Activated naive CD4-positive, alpha-beta T cell treated with anti-CD3 and anti-CD28 coated beads, Interleukin-2, amount 50 U/mL, for 16 hours (primary cell): Measurements from ENCODE around the gene PSAP.
A peak's percentile ranks its signal among the peaks of the same experiment; 100 is the strongest.
"Not testable (repeated sequence)": the region's sequence is repeated elsewhere in the genome, so short reads cannot be mapped to it uniquely, and the experiment has no call there.

ENCODE experiments used
- DNase-seq: peaks from one replicate; pipeline ENCODE4 v3.0.0-alpha.2; 2020

The PSAP gene

DNA sequence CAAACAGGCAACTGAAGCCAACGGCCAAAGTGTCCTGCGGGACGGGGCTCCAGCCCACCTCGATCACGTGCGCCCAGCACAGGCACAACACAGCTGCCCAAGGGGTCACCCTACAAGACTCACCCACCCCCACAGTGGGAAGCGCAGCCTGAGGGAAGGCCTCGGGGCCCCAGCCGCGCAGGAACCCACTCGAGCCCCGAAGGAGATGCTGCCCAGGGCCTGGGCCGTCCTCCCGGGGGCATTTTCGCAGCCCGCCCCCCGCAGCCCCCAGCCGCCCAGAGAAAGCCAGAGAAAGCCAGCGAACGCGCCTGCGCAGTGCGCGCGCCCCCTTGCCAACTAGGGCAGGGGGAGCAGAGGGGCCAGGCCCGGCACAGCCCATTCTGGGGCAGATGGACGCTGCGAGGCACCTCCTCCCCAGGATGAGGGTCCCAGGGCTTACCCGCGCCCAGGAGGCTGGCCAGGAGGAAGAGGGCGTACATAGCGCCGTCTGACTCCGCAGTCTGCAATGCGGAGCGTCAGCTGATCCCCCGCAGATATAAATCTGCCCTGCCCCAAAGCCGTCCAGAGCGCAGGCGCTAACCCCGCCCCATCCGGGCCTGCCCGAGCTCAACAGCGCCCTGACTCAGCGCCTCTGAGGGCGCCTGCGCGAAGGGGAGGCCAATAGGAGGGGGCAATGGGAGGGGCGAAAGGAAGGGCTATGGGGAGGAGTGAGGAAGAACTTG is at the start of gene PSAP:
PSAP (minus strand) TSS at position 509 of the 722 bp plus-strand sequence; CDS start at position 479, 30 bp downstream.
- peak; percentile 100 for DNase-seq

DNA sequence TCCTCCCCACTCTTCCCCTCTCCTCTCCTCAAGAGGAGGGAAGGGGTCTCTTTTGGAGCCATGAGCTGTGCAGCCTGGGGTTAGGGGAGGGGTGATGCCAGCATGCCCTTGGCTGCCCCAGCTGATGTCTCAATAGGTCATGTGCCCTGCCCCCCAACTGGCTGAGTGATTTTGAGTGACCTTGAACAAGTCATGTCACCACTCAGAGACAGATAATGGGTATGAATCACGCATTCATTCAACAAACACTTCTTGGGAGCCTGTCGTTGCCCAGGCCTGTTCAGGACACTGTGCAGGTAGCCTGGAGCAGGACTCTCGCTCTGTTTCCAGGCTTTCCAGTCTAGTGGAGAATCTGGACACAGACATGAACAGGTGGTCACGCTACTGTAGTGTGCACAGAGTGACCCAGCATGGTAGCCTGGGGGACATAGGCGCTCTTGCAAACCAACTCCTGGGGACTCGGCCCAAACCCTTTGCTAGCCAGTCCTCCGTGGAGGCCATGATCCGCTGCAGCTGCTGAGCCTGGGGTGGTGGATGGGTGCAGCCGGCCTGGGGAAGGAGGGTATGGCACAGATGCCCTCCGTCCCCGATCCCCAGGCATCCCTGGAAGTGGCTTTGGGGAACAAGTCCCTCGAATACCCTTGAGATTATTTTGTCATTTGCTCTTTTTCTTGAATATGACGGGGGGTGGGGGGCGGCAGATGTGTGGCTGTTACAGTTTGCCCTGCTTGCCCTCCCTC is 49.6 kb upstream of the PSAP start:
- DNase-seq = no peak

DNA sequence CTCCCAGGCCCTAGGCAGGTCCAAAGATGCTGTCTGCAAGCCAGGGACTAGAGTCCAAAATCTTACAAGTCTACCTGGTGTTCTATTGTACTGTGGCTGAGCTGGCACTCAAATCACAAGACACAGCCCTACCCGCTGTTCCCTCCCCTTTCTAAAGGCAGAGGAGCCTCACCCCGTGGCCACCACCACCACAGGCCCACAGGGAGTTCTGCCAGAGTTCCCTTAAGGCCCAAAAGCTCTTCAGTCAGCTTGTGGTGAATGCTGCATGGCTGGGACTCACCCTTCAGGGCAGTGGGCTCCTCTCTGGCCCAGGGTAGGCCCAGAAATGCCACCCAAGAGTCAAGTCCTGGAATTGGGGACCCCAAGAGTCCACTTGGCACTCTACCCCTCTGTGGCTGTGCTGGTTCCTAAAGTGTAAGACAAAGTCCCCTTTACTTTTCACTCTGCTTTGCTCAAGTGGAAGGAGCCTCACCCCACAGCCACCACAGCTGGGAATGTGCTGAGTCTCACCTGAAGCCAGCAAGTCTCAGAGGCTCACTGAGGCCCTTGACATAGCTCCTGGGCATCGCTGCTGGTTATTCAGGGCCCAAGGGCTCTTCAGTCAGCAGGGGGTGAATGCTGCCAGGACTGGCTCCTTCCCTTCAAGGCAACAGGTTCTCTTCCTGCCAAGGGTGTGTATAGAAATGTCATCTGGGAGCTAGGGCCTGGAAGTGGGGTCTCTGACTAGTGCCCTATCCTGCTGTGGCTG is 48.8 kb upstream of the PSAP start:
- DNase-seq = no peak

DNA sequence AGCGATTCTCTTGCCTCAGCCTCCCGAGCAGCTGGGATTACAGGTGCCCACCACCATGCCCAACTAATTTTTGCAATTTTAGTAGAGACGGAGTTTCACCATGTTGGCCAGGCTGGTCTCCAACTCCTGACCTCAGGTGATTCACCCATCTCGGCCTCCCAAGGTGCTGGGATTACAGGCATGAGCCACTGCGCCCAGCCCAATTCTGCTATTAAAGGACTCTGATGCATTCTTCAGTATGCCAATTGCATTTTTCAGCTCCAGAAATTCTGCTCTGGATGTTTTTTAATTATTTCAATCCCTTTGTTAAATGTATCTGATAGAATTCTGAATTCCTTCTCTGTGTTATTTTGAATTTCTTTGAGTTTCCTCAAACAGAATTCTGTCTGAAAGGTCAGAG is 47.3 kb upstream of the PSAP start:
- not testable (repeated sequence) for DNase-seq

DNA sequence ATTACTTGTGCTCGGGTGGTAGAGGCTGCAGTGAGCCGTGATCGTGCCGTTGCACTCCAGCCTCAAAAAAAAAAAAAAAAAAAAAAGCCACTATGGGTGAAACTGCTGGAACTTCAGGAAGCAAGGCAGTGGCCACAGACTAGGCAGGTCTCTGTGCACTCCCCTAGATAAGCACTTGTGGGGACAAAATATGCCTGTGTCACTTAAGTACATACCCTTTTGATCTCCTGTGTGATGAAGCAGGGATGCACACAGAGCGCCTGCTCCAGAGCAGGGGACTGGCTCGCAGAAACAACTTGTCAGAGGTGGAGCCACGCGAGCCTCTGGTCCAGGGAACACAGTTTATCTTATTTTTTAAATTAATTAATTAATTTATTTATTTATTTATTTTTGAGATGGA is 42.9 kb upstream of the PSAP start:
- DNase-seq = no peak

DNA sequence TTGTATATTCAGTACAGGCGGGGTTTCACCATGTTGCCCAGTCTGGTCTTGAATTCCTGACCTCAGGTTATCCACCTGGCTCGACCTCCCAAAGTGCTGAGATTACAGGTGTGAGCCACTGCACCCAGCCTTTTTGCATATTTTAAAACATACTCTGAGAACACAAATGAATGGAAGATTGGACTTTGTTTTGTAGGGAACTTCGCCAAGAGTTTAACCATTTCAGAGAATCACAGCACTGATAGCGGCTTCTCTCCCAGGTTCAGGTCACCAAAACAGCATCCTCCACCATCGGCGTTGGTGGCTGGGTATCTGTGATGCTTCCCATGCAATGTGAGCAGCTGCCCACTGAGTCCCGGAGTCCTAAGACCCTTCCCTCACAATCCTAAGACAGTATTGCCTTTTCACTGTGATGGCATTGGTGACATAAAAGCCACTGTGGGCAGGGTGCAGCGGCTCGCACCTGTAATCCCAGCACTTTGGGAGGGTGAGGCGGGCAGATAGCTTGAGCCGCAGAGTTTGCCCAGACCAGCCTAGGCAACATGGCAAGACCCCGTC is 42.3 kb upstream of the PSAP start:
- no peak for DNase-seq

DNA sequence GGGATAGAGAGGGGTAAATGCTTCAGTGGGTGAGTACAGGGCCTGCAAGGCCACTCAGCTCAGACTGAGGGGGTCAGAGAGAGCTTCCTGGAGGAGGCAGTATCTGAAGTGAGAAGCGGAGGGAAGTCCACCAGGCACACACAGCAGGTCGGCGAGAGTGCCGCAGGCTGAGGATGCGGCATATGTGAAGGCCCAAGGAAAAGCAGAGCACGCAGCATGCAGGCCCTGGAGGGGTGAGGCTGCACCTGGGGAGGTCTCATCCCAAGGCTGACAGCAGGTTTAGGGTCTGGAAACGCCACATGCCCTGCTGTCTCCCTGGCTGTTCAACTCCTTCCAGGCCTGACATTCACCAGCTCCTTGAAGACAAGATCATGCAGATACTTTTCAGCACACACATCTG is 40.4 kb upstream of the PSAP start:
- DNase-seq = no peak

DNA sequence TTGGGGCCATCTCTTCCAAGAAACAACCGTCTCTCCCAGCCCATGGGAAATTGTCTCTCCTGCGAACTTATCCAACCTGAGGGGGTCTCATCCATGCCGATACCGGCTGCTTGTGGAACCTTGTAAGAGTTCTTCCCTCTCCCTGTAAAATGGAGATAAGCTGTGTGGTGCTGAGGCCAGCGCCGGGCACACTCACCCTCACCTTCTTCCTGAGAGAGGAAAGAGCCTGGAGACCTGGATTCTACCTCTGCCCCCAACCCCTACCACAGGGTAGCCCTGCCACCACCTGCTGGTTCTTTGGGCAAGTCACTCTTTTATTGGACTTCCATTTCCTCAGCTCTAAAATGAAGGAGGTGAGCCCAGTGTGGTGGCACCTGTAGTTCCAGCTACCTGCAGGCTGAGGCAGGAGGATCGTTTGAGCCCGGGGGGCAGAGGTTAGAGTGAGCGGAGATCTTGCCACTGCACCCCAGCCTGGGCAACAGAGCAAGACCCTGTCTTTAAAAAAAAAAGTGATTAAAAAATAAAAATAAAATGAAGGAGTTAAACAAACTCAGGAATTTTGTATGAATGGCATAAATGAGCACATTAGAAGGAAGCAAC is 38.4 kb upstream of the PSAP start:
- DNase-seq = no peak

DNA sequence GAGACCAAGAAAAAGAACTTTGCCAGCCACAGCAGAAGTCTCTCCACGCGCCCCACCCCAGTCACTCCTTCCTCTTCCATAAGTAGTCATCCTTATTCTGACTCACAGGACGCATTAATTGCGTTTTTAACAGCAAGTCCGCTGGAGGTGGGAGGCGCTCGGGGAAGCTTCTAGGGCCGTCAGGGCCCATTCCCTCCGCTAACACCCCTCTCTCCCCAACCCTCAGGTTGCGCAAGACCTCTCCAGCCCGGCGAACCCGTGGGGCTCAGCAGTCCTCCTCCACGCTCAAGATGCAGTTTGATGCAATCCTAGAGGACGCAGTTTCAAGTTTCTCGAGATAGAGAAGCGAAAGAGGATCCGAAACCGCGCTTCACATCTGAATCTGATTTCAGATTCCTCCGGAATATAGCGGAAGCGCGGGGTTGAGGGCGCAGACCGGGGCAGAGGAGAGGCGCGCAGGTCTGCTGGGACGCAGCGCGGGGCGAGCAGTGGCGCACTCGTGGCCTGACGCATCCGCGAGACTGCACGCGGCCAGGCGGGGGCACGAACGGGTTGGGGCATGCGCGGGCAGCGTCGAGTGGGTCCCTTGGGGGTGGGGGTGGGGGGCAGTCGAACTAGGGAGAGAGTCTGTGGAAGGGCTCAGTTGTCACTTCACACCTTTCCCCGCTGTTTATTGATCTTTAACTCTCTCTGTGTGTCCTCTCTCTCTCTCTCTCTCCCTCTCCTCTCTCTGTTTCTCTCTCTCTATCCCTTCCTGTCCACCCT is 37.8 kb upstream of the PSAP start:
- peak; percentile 80 for DNase-seq

DNA sequence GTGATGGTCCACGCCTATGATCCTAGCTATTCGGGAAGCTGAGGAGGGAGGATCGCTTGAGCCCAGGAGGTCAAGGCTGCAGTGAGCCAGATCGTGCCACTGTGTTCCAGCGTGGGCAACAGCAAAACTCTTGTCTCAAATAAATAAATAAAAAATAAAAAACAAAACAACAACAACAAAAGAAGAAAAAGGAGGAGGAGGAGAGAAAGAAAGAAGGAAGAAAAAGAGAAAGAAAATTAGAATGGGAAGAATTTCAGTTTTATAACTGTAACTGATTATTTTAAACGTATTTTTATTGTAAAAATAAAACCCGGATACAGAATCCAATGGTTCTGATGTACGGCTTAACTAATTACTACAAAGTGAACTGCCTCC is 37.2 kb upstream of the PSAP start:
- no peak for DNase-seq

DNA sequence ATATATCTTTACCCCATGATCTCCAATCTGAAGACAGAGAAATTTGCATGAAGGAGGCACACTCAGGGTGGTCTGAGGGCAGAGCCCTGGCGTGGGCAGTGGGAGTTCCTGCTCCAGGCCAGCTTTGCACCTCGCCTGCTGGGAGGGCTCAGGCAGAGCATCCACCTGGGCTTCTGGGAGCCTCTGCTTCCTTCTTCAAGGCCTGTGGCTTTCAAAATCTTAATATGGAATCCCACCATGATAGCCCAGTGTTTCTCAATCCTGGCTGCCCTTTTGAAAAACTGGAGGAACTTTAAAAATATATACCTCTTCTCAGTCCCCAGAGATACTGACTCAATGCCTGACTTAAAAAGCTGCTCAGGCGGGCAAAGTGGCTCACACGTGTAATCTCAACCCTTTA is 36.7 kb upstream of the PSAP start:
- no peak for DNase-seq

DNA sequence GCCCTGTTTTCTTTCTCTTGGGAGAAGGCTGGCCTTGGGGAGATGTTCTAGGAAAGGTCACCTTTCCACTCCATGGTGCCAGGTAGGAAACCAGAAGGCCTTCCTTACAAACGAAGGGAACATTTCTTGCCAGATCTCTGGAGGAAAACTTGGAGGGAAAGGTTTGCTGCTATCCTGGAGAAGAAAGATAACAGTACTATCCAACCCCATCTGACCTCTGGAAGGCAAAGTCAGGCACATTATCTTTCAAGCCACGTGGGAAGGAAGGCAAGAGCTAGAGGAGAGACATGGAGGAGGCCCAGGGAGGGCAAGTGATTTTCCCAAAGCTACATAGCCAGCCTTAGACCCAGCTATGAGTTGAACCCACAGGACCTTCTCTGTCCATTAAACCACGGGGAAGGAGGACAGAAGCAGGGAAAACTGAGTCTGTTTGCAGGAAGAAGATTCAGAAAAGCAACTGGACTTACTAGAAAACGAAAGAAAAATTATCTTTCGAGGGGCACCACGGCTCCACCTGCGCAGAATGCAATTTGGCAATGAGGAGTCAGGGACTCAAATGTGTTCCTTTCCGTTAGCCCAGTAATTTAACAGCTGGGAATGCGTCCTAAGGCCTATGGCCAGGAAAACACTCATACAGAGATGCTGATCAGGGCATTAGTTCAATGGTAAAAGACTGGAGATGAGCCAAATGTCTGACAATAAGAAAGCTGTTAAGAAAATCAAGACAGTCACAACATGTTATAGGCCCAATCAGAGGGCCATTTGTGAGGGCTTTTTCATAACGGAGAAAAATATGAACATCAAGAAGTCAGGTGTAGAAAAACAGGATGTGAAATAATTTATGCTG is 32.0 kb upstream of the PSAP start:
- no peak for DNase-seq

DNA sequence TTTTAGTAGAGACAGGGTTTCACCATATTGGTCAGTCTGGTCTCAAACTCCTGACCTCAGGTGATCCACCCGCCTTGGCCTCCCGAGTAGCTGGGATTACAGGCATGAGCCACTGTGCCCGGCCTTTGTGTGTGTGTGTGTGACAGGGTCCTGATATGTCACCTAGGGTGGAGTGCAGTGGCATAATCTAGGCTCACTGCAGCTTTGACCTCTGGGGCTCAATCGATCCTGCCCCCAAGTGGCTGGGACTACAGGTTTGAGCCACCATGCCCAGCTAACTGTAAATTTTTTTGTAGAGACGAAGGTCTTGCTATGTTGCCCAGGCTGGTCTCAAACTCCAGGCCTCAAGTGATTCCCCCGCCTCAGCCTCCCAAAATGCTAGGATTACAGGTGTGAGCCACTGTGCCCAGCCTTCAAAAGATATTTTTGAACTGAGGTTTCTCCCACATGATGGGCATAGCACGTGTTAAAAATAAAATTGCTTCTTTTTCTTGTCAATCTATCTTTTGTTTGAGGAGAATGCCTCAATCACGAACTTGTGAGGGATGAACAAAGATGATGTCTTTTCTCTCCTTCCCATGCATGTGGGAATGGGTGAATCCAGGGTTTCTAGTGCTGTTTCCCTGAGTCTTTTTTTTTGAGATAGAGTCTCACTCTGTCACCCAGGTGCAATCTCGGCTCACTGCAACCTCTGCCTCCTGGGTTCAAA is 30.8 kb upstream of the PSAP start:
- no peak for DNase-seq

DNA sequence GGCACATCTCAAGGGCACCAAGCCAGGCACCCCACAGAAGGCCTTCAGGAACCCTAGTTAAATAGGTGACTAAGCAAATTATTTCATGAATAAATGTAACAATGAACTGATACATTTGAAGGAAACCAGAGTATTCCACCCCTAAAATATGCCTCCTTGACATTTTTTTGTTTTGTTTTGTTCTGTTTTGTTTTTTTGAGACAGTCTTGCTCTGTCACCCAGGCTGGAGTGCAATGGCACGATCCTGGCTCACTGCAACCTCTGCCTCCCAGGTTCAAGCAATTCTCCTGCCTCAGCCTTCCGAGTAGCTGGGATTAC is 30.2 kb upstream of the PSAP start:
- DNase-seq = not testable (repeated sequence)

DNA sequence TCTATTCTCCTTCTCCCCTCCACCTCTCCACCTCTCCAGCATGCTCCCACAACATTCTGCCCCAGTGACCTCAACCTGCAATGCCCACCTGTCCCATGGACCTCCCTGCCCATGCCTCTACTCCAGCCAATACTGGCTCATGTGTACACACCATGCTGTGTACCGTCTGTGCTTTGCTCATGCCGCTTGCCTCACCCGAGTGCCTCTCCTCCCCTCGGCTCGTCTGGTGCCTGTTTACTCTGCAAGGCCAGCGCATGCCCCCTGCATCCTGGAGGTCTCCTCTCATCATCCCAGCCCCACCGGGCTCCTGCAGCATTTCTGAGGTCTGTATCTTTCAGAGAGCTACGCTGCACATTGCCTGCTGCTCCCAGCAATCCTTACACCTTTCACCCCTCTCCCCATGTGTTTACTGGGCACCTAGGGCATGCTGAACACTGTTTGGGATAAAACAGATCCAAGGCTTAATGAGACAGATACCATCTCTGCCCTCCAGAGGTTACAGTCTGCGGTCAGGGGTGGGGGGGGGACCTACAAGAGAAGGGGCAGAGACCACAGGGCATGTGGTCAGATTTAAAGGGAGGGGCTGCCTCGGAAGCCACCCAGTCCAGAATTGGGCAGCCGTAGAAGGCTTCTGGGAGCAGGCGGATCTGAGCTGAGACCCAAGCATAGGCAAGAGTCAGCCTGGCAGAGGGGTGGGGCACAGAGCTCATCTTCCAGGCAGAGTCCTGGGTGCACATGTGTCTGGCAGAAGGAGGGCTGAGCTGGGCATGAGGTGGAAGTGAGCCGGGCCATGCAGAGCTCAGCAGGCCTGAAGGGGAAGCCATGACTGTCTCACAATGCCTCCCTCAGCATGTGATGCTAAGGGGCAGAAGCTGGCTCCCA is 29.6 kb upstream of the PSAP start:
- DNase-seq = no peak

DNA sequence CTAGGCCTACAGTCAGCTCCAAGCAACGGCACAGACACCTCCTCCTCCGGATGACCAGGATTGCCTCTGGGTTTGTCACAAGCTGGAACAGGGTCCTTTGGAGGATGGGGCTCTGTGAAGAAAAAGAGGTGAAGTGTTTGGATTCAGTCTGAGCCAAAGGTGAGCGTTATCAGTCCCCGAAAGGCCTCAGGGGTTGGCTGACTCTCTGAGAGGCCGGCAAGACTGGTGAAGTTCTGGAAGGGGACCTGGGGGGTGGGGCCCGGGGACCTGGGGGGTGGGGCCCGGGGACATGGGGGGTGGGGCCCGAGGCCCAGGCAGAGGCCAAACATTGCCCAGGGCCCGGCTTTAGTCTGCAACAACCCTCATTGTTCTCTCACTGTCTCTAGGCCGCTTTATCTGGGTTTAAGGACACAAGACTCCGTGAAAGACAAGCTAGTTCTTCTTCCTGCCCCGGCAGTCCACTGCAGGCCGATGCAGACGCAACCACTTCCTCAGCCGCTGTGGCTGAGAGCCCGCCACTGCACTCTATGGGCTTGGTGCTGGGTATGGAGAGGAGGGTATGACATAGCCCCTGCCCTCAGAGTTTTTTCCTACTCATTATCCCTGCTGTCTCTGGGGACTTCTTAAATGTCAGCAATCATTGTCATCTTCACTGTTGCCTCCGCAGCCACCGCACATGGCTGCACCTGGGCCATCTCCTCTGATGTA is 27.4 kb upstream of the PSAP start:
- DNase-seq = peak; percentile 20

DNA sequence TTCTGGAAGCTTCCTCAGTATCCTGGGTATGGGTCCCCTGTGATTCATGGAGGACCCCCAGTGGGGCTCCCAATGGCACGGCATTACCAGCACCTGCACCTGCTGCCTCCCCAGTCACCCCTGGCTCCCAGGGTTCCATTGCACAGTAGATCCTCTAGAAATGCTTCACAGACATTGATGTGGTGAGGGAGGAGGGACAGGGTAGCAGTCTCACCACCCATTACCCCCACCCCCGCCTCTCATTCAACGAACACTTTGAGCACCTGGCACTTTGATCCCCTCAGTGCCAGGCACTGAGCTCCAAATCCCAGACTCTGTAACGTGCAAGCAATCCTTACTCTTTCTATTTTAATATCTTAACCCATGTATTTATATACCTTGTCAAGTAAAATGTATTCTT is 26.8 kb upstream of the PSAP start:
- DNase-seq = no peak

DNA sequence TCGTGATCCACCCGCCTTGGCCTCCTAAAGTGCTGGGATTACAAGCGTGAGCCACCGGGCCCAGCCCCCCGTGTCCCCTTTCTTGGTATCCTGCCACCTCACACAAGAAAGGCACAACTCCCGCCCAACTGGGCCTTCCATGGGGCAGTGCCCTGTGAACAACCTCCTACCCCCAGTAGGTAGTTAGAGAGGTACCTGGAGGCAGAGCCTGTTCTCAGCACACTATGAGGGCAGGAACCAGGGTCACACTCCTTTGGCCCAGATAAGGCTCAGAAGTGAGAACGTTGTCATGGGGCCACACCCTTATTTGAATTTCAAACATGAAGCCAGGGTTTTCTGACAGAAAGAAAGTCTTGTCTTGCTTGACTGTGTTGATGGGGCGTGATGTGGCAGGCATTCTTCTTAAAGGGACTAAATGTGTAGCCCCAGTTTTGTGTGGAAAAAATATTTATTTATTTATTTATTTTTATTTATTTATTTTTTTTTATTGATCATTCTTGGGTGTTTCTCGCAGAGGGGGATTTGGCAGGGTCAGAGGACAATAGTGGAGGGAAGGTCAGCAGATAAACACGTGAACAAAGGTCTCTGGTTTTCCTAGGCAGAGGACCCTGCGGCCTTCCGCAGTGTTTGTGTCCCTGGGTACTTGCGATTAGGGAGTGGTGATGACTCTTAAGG is 23.8 kb upstream of the PSAP start:
- DNase-seq = not testable (repeated sequence)
